A549 (cell line): ENCODE data around the gene GPS1. TPM values are rescaled to one million over a fixed set of nuclear protein-coding genes. Genes with fewer than 3 reads are reported as not detected.

Experiments used
- ATAC-seq, 2 experiments: fragments of 200-7000 bp in 1 of 2; fragments of >200 bp in 1 of 2; cut with Nextera tagmentation in 1 of 2; cut with Tn5 transposase in 1 of 2; 3 replicates each; pipeline versions ENCODE4 v1.8.0 to v1.9.1; 2018 to 2020; ENCODE audit warnings: mild to moderate bottlenecking in 1 of 2, moderate library complexity in 1 of 2
- CTCF ChIA-PET: fragments of 300-600 bp; sonication (Branson Sonifier 250); formaldehyde crosslinking; extraction: SDS; loops from one replicate; lab custom pipeline; 2021; ENCODE audit warnings: antibody characterized with exemption, inconsistent platforms; lab: Yijun Ruan, JAX
- POLR2A ChIA-PET: fragments of 350-600 bp; formaldehyde crosslinking; extraction: SDS; loops from one replicate; lab custom pipeline; 2021; ENCODE audit warnings: antibody characterized with exemption, inconsistent platforms; lab: Yijun Ruan, JAX
- DNase-seq, 2 experiments: peaks; one replicate each; pipeline versions ENCODE4 v3.0.0 to v3.0.0-alpha.2; 2011 to 2016; ENCODE audit warnings: low read depth in 1 of 2, low spot score in 1 of 2
- FAIRE-seq: peaks from 2 replicates; lab custom pipeline; 2011; peaks lifted over from hg19 to GRCh38; lab: Jason Lieb, UNC
- H3K27ac ChIP-seq, 2 experiments: fragments of >200 bp; sonication (Bioruptor Twin); formaldehyde crosslinking; 3 replicates each; pipeline ENCODE4 v1.5.1; 2016 to 2017
- H3K4me1 ChIP-seq: fragments of >200 bp; sonication (Bioruptor Twin); formaldehyde crosslinking; 3 replicates; pipeline ENCODE4 v1.6.1; 2016
- H3K4me2 ChIP-seq: fragments of >200 bp; sonication (Bioruptor Twin); formaldehyde crosslinking; 3 replicates; pipeline ENCODE4 v1.6.1; 2016
- H3K4me3 ChIP-seq: fragments of >200 bp; sonication (Bioruptor Twin); formaldehyde crosslinking; 3 replicates; pipeline ENCODE4 v1.5.1; 2016
- H3K9me3 ChIP-seq: fragments of >200 bp; sonication (Bioruptor Twin); formaldehyde crosslinking; 3 replicates; pipeline ENCODE4 v1.6.1; 2016
- EHMT2 ChIP-seq: fragments of 200-600 bp; sonication (generic); IDR thresholded peaks from 2 replicates; pipeline ENCODE4 v1.6.1; 2016; ENCODE audit warnings: antibody characterized with exemption, low read depth, mild to moderate bottlenecking, moderate library complexity
- ESRRA ChIP-seq: fragments of 150-350 bp; IDR thresholded peaks from 2 replicates; pipeline ENCODE4 v1.6.1; 2014; ENCODE audit warnings: mild to moderate bottlenecking, low read length, borderline replicate concordance
- HOXB13 ChIP-seq: fragments of 250-450 bp; sonication (Bioruptor Pico); IDR thresholded peaks from 2 replicates; pipeline ENCODE4 v1.5.0; 2020; ENCODE audit warnings: low read depth, mild to moderate bottlenecking, moderate library complexity
- JUN ChIP-seq, 2 experiments: fragments of >200 bp; sonication (Bioruptor Twin); formaldehyde crosslinking; IDR thresholded peaks; 2 replicates in 1 of 2; 3 replicates in 1 of 2; pipeline ENCODE4 v1.6.1; 2016 to 2017
- KDM5A ChIP-seq: fragments of 200-600 bp; sonication (generic); IDR thresholded peaks from 2 replicates; pipeline ENCODE4 v1.6.1; 2016; ENCODE audit warnings: antibody characterized with exemption, mild to moderate bottlenecking
- MAX ChIP-seq: IDR thresholded peaks from 2 replicates; pipeline ENCODE4 v1.6.1; 2012
- MAZ ChIP-seq: fragments of 150-350 bp; IDR thresholded peaks from 2 replicates; pipeline ENCODE4 v1.6.1; 2014; ENCODE audit warnings: antibody characterized with exemption, low read depth, low read length, borderline replicate concordance
- MYC ChIP-seq: IDR thresholded peaks from 2 replicates; pipeline ENCODE4 v1.6.1; 2012; ENCODE audit warnings: mild to moderate bottlenecking, inconsistent platforms, low read length, improper control_type of control experiment, borderline replicate concordance
- NFE2L2 ChIP-seq: fragments of 150-350 bp; conservative IDR thresholded peaks from 2 replicates; pipeline ENCODE4 v1.6.1; 2014; ENCODE audit warnings: low read length
- PBX3 ChIP-seq: IDR thresholded peaks from 2 replicates; pipeline ENCODE4 v1.6.1; 2012
- RAD21 ChIP-seq, 2 experiments: fragments of >200 bp in 1 of 2; sonication (Bioruptor Twin) in 1 of 2; formaldehyde crosslinking in 1 of 2; IDR thresholded peaks in 1 of 2; conservative IDR thresholded peaks in 1 of 2; 2 replicates in 1 of 2; 3 replicates in 1 of 2; pipeline ENCODE4 v1.6.1; 2012 to 2018; ENCODE audit warnings: inconsistent platforms in 1 of 2
- TFCP2L1 ChIP-seq: fragments of 250-450 bp; sonication (Bioruptor Pico); IDR thresholded peaks from 2 replicates; pipeline ENCODE4 v1.5.0; 2021; ENCODE audit warnings: mild to moderate bottlenecking
- ZFP36 ChIP-seq: fragments of 450-650 bp; IDR thresholded peaks from 2 replicates; pipeline ENCODE4 v1.6.1; 2014; ENCODE audit warnings: borderline replicate concordance; ENCODE audit not compliant: partially characterized antibody
- WGBS: methylation state at CpG from one replicate; pipeline ENCODE4 v1.1.6; 2017; ENCODE audit errors: missing lambda C conversion rate; 5-methylcytosine and 5-hydroxymethylcytosine counted together
- polyA plus RNA-seq, 4 experiments: library from polyadenylated mRNA; depleted of rRNA in 3 of 4; stranded (reverse); fragments of >200 nt; fragmentation: RNase III in 1 of 4; extraction: RNeasy Plus Mini Kit Qiagen cat#74134 plus additional on column Dnase treatment in 1 of 4; gene quantifications; 2 replicates in 3 of 4; 3 replicates in 1 of 4; pipeline ENCODE4 v1.2.3, GENCODE V29; 2011 to 2017
- TF ChIP-seq, protein P1 (sequence below): fragments of >200 bp; sonication (Bioruptor Twin); formaldehyde crosslinking; IDR thresholded peaks from 3 replicates; pipeline ENCODE4 v1.5.1; 2016

The GPS1 gene
- polyA plus RNA-seq, 2 of the 4 experiments (the other 2 are of a cell fraction), result 89.4 to 126 TPM

GRCh38 chr17:82058230-82058854 lies 6.6 kb downstream of the GPS1 start:
- Histone ChIP-seq H3K4me1 (peaks cover 2% of the 10 kb centered on the region; the same call in 2 of the 3 replicates), H3K4me2 (no peak overlapping the region), H3K9me3 (no peaks in the 10 kb centered on the region), H3K4me3 (no peak overlapping the region), H3K27ac (no peak overlapping the region)
- ChIA-PET POLR2A (interaction anchor here (2.8 kb wide), 1 partner anchor 21 kb away, joined by 10 read pairs; the partner anchor contains the start of gene DCXR), CTCF (interaction anchor here (0.9 to 21.7 kb wide), 3 partner anchors 10 to 28 kb away, joined by 3 to 191 read pairs (median 4); partner anchors contain the start of genes DCXR and RAC3)
- DNase-seq (no peak), ATAC-seq (peak; percentile 4 to 8; a peak in 2 of 6 replicates), FAIRE-seq (no peak)
- WGBS, result 82% methylated on average over 17 of the region's 17 CpGs
- TF ChIP-seq KDM5A (no peak), PBX3 (peak; percentile 22; the same call in 1 of the 2 replicates)

DNA sequence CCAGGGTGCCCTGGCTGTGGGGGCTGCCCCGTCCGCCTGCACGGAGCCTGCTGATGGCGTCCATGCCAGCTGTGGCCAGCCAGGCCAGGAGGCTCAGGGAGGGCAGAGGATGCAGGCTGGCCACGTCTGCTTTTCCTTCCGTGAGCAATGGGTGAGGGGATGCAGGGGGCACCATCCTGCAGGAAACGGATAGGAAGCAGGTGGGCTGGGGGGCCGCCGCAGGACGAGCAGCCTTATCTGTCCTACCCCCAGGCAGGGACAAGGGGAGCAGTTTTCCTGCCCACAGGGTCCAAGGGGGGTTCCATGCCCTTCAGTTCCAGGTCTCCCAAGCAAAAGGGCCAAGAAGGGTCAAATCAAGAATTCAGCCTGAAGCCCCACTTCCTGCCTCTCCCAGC lies 7.2 kb downstream of the GPS1 start:
- WGBS, result 90% methylated on average over 10 of the region's 10 CpGs
- DNase-seq, result no peak
- TF ChIP-seq MYC, result no peak
- no peak for TF ChIP-seq RAD21 (conservative IDR thresholded peaks at IDR 0.05 in 1 of 2, IDR thresholded peaks at IDR 0.05 in 1 of 2)
- TF ChIP-seq KDM5A, result no peak
- no peak for TF ChIP-seq NFE2L2
- TF ChIP-seq HOXB13 (CRISPR knock-in tag), result no peak
- no peak for TF ChIP-seq TFCP2L1 (CRISPR knock-in tag)
- no peak for TF ChIP-seq ZFP36
- TF ChIP-seq, protein P1, sequence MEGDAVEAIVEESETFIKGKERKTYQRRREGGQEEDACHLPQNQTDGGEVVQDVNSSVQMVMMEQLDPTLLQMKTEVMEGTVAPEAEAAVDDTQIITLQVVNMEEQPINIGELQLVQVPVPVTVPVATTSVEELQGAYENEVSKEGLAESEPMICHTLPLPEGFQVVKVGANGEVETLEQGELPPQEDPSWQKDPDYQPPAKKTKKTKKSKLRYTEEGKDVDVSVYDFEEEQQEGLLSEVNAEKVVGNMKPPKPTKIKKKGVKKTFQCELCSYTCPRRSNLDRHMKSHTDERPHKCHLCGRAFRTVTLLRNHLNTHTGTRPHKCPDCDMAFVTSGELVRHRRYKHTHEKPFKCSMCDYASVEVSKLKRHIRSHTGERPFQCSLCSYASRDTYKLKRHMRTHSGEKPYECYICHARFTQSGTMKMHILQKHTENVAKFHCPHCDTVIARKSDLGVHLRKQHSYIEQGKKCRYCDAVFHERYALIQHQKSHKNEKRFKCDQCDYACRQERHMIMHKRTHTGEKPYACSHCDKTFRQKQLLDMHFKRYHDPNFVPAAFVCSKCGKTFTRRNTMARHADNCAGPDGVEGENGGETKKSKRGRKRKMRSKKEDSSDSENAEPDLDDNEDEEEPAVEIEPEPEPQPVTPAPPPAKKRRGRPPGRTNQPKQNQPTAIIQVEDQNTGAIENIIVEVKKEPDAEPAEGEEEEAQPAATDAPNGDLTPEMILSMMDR, result no peak
- no peak for TF ChIP-seq JUN (IDR thresholded peaks at IDR 0.05)
- no peak for TF ChIP-seq MAX
- no peak for TF ChIP-seq MAZ
- no peak for TF ChIP-seq ESRRA
- Histone ChIP-seq H3K4me2 (no peak overlapping the region), H3K4me3 (no peak overlapping the region), H3K9me3 (no peaks in the 10 kb centered on the region), H3K4me1 (peaks cover 4% of the 10 kb centered on the region; the same call in 1 of the 3 replicates), H3K27ac (no peak overlapping the region)
- ChIA-PET CTCF (interaction anchor here (0.9 to 21.7 kb wide), 5 partner anchors 8 to 99 kb away, joined by 3 to 191 read pairs (median 3); partner anchors contain the start of genes DCXR and RAC3), POLR2A (interaction anchor here (0.6 to 2.8 kb wide), 2 partner anchors 21 to 105 kb away, joined by 7 to 10 read pairs; partner anchors contain the start of gene DCXR)
- no peak for FAIRE-seq
- ATAC-seq, result no peak

DNA sequence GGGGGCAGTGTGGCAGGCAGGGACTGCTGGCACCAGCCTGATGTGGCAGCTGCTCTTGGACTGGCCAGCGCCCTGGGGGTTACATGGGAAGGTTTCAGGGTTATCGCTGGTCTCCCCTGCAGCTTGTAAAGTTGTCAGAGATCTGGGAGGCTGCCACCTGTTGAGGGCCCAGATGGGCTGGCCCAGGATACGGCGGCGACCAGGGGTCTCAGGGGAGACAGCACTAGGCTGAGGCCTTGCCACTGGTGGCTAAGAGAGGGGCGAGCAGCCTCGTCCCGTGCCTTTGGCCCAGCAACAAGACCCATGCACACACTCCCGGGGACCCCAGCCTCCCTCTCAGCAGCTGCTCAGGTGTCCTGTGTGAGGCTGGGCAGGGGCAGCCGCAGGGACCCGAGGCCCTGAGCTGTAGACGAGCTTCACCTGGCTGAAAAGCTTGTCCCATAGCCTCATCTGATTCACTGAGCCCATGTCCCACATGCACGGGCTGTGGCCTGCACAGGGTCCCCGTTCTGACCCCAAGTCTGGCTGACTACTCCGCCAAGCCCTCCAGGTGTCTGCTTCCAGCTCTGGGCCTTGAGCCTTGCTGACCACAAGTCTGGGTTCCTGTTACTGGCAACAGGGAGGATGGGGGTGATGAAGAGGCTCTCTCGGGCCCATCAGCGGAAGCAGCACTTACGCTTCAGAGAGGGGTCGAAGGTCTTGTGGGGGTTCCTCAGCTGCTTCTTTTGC lies 7.7 kb downstream of the GPS1 start:
- ATAC-seq (no peak), FAIRE-seq (no peak), DNase-seq (no peak)
- no peaks in the 10 kb centered on the region for H3K9me3 ChIP-seq
- peaks cover 10% of the 10 kb centered on the region; the same call in 2 of the 3 replicates for H3K4me1 ChIP-seq
- no peak overlapping the region for H3K4me3 ChIP-seq
- H3K27ac ChIP-seq, result no peak overlapping the region
- CTCF ChIA-PET, result interaction anchor here (1.0 to 21.7 kb wide), 5 partner anchors 9 to 100 kb away, joined by 3 to 191 read pairs (median 4); partner anchors contain the start of genes DCXR and RAC3
- 89% methylated on average over 17 of the region's 19 CpGs for WGBS
- no peak for TF ChIP-seq EHMT2
- no peak overlapping the region for H3K4me2 ChIP-seq
- POLR2A ChIA-PET, result interaction anchor here (0.6 to 2.8 kb wide), 3 partner anchors 22 to 106 kb away, joined by 5 to 10 read pairs (median 7); partner anchors contain the start of genes DCXR and FASN
